ENCODE measurements around the gene CDC42BPB. TPM values are rescaled to one million over a fixed set of nuclear protein-coding genes. Genes with fewer than 3 reads are reported as not detected.
A peak's percentile ranks its signal among the peaks of the same experiment; 100 is the strongest.

Gene CDC42BPB
- total and polyA plus RNA-seq, 2 of the 13 experiments (the other 11 are each of a cell fraction or from before 2014, with no cell fraction given): 19.7 to 32.3 TPM

DNA sequence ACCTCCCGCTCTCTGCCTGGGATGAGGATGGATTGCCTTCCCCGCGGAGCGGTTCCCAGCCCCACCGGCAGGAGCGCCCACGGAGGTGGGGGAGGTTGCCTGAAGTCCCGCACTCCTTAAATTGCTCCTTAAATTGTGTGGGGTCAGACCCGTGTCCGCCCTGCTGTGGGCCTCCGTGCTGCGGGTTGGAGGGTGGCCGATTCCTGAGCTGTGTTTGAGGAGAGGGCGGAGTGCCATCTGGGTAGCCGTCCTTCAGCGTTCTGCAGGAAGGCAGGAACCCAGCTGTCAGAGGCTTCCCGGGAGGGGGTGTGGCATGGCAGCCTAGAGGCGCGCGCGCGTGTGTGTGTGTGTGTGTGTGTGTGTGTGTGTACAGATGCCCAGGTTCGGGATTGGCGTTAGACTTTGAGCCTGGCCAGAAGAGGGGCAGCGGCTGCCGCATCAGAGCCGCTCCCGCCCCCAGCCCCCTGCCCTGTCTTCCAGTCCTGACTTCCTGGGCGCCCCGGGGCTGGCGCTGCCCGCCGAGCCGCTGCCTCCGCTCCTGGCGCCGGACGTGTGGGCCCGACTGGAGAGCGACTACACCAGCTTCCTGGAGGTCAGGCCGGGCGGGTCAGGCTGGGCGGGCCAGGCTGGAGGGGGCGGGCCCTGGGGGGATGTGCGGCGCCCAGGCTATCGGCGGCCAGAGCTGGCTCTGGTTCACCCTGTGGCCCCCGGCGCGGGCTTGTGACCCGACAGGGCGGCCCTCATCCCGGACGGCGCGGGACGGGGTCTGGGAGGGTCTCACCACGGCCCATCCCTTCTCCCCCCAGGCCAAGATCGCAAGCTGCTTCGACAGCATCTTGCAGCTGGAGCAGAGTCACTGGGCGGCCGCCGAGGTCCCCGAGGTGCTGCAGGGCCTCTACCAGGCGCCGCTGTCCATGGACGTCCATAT, 46.4 kb upstream of the CDC42BPB start (continued):
- TF ChIP-seq, protein P1, sequence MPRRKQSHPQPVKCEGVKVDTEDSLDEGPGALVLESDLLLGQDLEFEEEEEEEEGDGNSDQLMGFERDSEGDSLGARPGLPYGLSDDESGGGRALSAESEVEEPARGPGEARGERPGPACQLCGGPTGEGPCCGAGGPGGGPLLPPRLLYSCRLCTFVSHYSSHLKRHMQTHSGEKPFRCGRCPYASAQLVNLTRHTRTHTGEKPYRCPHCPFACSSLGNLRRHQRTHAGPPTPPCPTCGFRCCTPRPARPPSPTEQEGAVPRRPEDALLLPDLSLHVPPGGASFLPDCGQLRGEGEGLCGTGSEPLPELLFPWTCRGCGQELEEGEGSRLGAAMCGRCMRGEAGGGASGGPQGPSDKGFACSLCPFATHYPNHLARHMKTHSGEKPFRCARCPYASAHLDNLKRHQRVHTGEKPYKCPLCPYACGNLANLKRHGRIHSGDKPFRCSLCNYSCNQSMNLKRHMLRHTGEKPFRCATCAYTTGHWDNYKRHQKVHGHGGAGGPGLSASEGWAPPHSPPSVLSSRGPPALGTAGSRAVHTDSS (CRISPR knock-in tag; conservative IDR thresholded peaks at IDR 0.05): no peak
- TF ChIP-seq MTF2 (CRISPR knock-in tag; IDR thresholded peaks at IDR 0.05; ENCODE audit: borderline replicate concordance) (no peak), MIER2 (CRISPR knock-in tag; IDR thresholded peaks at IDR 0.05) (no peak), SRSF9 (IDR thresholded peaks at IDR 0.05; ENCODE audit: borderline replicate concordance, insufficient read depth, low read depth, low read length, poor library complexity, severe bottlenecking) (no peak), ZNF792 (CRISPR knock-in tag; IDR thresholded peaks at IDR 0.05) (no peak), ZNF33B (CRISPR knock-in tag; IDR thresholded peaks at IDR 0.05) (no peak), ZNF546 (CRISPR knock-in tag; conservative IDR thresholded peaks at IDR 0.05) (no peak; the same call in 1 of the 2 replicates), ZBTB20 (CRISPR knock-in tag; IDR thresholded peaks at IDR 0.05; ENCODE audit: borderline replicate concordance, low read depth) (no peak), IKZF1 (IDR thresholded peaks at IDR 0.05) (no peak), GPN1 (CRISPR knock-in tag; IDR thresholded peaks at IDR 0.05; ENCODE audit: borderline replicate concordance) (no peak), ETV5 (CRISPR knock-in tag; IDR thresholded peaks at IDR 0.05; ENCODE audit: borderline replicate concordance) (peak; percentile 81; the same call in 1 of the 2 replicates), HNRNPUL1 (IDR thresholded peaks at IDR 0.05; ENCODE audit: low read depth, low read length) (no peak), MXD4 (CRISPR knock-in tag; IDR thresholded peaks at IDR 0.05) (no peak), TAF15 (IDR thresholded peaks at IDR 0.05; ENCODE audit: low read depth, low read length, poor library complexity, severe bottlenecking) (peak; percentile 65), NFE2L1 (CRISPR knock-in tag; IDR thresholded peaks at IDR 0.05; ENCODE audit: borderline replicate concordance) (no peak), ARNTL (CRISPR knock-in tag; IDR thresholded peaks at IDR 0.05) (peak; percentile 17; the same call in 1 of the 2 replicates), ZNF563 (CRISPR knock-in tag; IDR thresholded peaks at IDR 0.05) (peak; percentile 91), SETDB1 (CRISPR knock-in tag; IDR thresholded peaks at IDR 0.05; ENCODE audit: borderline replicate concordance) (no peak), SNAPC2 (CRISPR knock-in tag; IDR thresholded peaks at IDR 0.05) (0 out of 2 replicates have a peak, but pooled peaks have one; percentile 49), NFKB2 (CRISPR knock-in tag; IDR thresholded peaks at IDR 0.05; ENCODE audit: borderline replicate concordance) (peak; percentile 40; the same call in 1 of the 2 replicates), ATF7-NPFF (CRISPR knock-in tag; IDR thresholded peaks at IDR 0.05; ENCODE audit: low read depth) (peak; percentile 84), ZNF878 (CRISPR knock-in tag; IDR thresholded peaks at IDR 0.05) (peak; percentile 40; the same call in 1 of the 2 replicates), ONECUT2 (CRISPR knock-in tag; IDR thresholded peaks at IDR 0.05) (no peak)
- TF ChIP-seq, protein P2, sequence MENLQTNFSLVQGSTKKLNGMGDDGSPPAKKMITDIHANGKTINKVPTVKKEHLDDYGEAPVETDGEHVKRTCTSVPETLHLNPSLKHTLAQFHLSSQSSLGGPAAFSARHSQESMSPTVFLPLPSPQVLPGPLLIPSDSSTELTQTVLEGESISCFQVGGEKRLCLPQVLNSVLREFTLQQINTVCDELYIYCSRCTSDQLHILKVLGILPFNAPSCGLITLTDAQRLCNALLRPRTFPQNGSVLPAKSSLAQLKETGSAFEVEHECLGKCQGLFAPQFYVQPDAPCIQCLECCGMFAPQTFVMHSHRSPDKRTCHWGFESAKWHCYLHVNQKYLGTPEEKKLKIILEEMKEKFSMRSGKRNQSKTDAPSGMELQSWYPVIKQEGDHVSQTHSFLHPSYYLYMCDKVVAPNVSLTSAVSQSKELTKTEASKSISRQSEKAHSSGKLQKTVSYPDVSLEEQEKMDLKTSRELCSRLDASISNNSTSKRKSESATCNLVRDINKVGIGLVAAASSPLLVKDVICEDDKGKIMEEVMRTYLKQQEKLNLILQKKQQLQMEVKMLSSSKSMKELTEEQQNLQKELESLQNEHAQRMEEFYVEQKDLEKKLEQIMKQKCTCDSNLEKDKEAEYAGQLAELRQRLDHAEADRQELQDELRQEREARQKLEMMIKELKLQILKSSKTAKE (CRISPR knock-in tag; IDR thresholded peaks at IDR 0.05; ENCODE audit: borderline replicate concordance): peak; percentile 76; the same call in 1 of the 2 replicates
- TF ChIP-seq, protein P3, sequence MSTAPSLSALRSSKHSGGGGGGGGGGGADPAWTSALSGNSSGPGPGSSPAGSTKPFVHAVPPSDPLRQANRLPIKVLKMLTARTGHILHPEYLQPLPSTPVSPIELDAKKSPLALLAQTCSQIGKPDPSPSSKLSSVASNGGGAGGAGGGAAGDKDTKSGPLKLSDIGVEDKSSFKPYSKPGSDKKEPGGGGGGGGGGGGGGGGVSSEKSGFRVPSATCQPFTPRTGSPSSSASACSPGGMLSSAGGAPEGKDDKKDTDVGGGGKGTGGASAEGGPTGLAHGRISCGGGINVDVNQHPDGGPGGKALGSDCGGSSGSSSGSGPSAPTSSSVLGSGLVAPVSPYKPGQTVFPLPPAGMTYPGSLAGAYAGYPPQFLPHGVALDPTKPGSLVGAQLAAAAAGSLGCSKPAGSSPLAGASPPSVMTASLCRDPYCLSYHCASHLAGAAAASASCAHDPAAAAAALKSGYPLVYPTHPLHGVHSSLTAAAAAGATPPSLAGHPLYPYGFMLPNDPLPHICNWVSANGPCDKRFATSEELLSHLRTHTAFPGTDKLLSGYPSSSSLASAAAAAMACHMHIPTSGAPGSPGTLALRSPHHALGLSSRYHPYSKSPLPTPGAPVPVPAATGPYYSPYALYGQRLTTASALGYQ (CRISPR knock-in tag; IDR thresholded peaks at IDR 0.05): no peak
